Left ventricle myocardium inferior (tissue), 1 donor: ENCODE data around the gene TMEM39B. TPM values are rescaled to one million over a fixed set of nuclear protein-coding genes. Genes with fewer than 3 reads are reported as not detected.

Experiments
- DNase-seq: peaks from one replicate; pipeline ENCODE4 v3.0.0-alpha.2; 2020
- H3K27ac ChIP-seq: fragments of 200-600 bp; replicated peaks from 2 replicates; pipeline ENCODE4 v1.8.0; 2021
- H3K27me3 ChIP-seq: fragments of 200-600 bp; 2 replicates; pipeline ENCODE4 v1.8.0; 2021; ENCODE audit warnings: low read depth
- H3K36me3 ChIP-seq: fragments of 200-600 bp; 2 replicates; pipeline ENCODE4 v1.8.0; 2021
- H3K4me1 ChIP-seq: fragments of 200-600 bp; 2 replicates; pipeline ENCODE4 v1.8.0; 2021
- H3K4me3 ChIP-seq: fragments of 200-600 bp; 2 replicates; pipeline ENCODE4 v1.8.0; 2021; ENCODE audit warnings: mild to moderate bottlenecking, moderate library complexity
- H3K9me3 ChIP-seq: fragments of 200-600 bp; replicated peaks from 2 replicates; pipeline ENCODE4 v1.8.0; 2021
- intact Hi-C: fragments of 100-400 bp; cut with micrococcal nuclease; formaldehyde crosslinking; loops from one replicate; pipeline ENCODE4 v1.11.0; 2022
- total RNA-seq: library from RNA; stranded (reverse); fragmentation: NEBNext Ultra II Directional; extraction: Animal tissue kit (Norgen Biotek cat#: 25700); gene quantifications from one replicate; pipeline ENCODE4 v1.2.1, GENCODE V29; 2021
- TF ChIP-seq, protein P1 (sequence below): fragments of 200-600 bp; IDR thresholded peaks from 2 replicates; pipeline ENCODE4 v1.8.0; 2021; ENCODE audit warnings: antibody characterized with exemption, mild to moderate bottlenecking, borderline replicate concordance
- donor health status: DM: no; HTN: yes; CAD: no; lungs with severe emphysema.

TMEM39B gene
- total RNA-seq, 1 donor from 2014 or later: 5.8 TPM

- DNase-seq: no peak
- TF ChIP-seq, protein P1, sequence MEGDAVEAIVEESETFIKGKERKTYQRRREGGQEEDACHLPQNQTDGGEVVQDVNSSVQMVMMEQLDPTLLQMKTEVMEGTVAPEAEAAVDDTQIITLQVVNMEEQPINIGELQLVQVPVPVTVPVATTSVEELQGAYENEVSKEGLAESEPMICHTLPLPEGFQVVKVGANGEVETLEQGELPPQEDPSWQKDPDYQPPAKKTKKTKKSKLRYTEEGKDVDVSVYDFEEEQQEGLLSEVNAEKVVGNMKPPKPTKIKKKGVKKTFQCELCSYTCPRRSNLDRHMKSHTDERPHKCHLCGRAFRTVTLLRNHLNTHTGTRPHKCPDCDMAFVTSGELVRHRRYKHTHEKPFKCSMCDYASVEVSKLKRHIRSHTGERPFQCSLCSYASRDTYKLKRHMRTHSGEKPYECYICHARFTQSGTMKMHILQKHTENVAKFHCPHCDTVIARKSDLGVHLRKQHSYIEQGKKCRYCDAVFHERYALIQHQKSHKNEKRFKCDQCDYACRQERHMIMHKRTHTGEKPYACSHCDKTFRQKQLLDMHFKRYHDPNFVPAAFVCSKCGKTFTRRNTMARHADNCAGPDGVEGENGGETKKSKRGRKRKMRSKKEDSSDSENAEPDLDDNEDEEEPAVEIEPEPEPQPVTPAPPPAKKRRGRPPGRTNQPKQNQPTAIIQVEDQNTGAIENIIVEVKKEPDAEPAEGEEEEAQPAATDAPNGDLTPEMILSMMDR: no peak
These were observed 28.3 kb downstream of the TMEM39B start for GRCh38 chr1:32100807-32101708.

GRCh38 chr1:32104127-32104526 is 31.4 kb downstream of the TMEM39B start:
- peaks cover 17% of the 10 kb centered on the region for H3K36me3 ChIP-seq
- H3K27ac ChIP-seq: no peak overlapping the region
- no peak overlapping the region for H3K4me3 ChIP-seq
- H3K4me1 ChIP-seq: peaks cover 20% of the 10 kb centered on the region
- TF ChIP-seq, protein P1: no peak
- no peak for DNase-seq
- H3K27me3 ChIP-seq: no peaks in the 10 kb centered on the region
- intact Hi-C loops: no loop called here
- no peaks in the 10 kb centered on the region for H3K9me3 ChIP-seq

More at GRCh38 chr1:32100807-32101708, 28.3 kb downstream of the TMEM39B start:
- Histone ChIP-seq H3K36me3 (peaks cover 48% of the 10 kb centered on the region), H3K9me3 (no peaks in the 10 kb centered on the region), H3K4me3 (no peak overlapping the region), H3K27me3 (no peaks in the 10 kb centered on the region), H3K4me1 (peaks cover 7% of the 10 kb centered on the region), H3K27ac (peak overlapping the region; percentile 49)
- intact Hi-C loops: no loop called here

DNA sequence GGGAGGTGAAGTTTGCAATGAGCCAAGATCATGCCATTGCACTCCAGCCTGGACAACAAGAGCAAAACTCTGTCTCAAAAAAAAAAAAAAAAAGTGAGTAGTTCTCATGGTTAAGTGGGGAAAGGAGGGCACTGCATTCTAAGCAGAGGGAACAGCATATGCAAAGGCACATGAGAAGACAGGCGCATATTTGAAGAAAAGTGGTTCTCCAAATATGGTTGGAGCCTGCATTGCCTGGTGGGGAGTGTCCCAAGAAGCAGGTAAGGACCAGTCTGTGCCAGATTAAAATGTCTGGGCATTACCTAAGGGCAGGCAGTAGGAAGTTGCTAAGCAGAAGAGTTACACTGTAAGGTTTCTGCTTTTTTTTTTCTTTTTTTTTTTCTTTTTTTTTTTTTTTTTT is 32.6 kb downstream of the TMEM39B start:
- H3K27me3 ChIP-seq: no peaks in the 10 kb centered on the region
- intact Hi-C loops: no loop called here
- H3K4me1 ChIP-seq: peaks cover 32% of the 10 kb centered on the region
- H3K9me3 ChIP-seq: no peaks in the 10 kb centered on the region
- no peak overlapping the region for H3K4me3 ChIP-seq
- TF ChIP-seq, protein P1: no peak
- H3K27ac ChIP-seq: no peak overlapping the region
- peaks cover 9% of the 10 kb centered on the region for H3K36me3 ChIP-seq
- no peak for DNase-seq

DNA sequence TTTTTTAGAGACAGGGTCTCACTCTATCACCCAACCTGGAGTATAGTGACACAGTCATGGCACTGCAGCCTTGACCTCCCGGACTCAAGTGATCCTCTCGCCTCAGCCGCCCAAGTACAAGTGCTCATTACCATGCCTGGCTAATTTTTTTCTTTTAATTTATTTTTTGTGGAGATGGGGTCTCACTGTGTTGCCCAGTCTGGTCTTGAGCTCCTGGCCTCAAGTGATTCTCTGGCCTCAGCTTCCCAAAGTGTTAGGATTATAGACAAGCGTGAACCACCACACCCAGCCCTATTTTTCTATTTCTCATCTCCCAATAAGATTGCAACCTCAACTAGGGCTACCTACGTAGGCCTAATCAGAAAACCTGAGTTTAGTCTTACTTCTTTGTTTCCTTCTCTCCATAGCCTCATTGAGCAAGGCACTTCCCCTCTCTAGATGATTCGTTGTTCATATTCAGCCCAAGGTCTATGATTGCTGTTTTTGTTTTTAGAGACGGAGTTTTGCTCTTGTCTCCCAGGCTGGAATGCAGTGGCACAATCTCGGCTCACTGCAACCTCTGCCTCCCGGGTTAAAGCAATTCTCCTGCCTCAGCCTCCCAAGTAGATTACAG is 34.0 kb downstream of the TMEM39B start:
- Histone ChIP-seq H3K27me3 (no peaks in the 10 kb centered on the region), H3K9me3 (no peaks in the 10 kb centered on the region), H3K36me3 (no peaks in the 10 kb centered on the region), H3K4me1 (peaks cover 39% of the 10 kb centered on the region), H3K27ac (no peak overlapping the region), H3K4me3 (peak overlapping the region; percentile 92)
- DNase-seq: no peak
- intact Hi-C loops: no loop called here
- TF ChIP-seq, protein P1: no peak

- intact Hi-C loops: no loop called here
- H3K4me3 ChIP-seq: peak within 1 kb of the TSS; percentile 92
- H3K27me3 ChIP-seq: no peaks in the 10 kb centered on the region
- no peaks in the 10 kb centered on the region for H3K36me3 ChIP-seq
- DNase-seq: peak; percentile 89
- TF ChIP-seq, protein P1: no peak
- peak within 1 kb of the TSS; percentile 92 for H3K27ac ChIP-seq
- peaks cover 52% of the 10 kb centered on the region for H3K4me1 ChIP-seq
- no peaks in the 10 kb centered on the region for H3K9me3 ChIP-seq
These were observed 35.3 kb downstream of the TMEM39B start, which contains the start of gene KPNA6 for GRCh38 chr1:32107742-32108661. KPNA6 (plus strand) TSS chr1:32108056; CDS start chr1:32108131, 75 bp downstream.
